Left renal pelvis (tissue), 4 donors: ENCODE data around the gene PHC2. TPM values are rescaled to one million over a fixed set of nuclear protein-coding genes. Genes with fewer than 3 reads are reported as not detected.
"Not testable (repeated sequence)": the region's sequence is repeated elsewhere in the genome, so short reads cannot be mapped to it uniquely, and the experiment has no call there.

Experiments
- DNase-seq, 4 donors: peaks; one replicate each; pipeline ENCODE4 v3.0.0-alpha.2; 2013; ENCODE audit warnings: low read depth in 4 of 4, low spot score in 3 of 4
- polyA plus RNA-seq, 4 donors: library from polyadenylated mRNA; unstranded; fragments of 120-200 nt; gene quantifications; one replicate each; pipeline ENCODE4 v1.2.1, GENCODE V29; 2013; ENCODE audit not compliant: insufficient read length in 4 of 4

The PHC2 gene
- polyA plus RNA-seq, 4 donors, result 96.3 to 115 (median 102) TPM

DNA sequence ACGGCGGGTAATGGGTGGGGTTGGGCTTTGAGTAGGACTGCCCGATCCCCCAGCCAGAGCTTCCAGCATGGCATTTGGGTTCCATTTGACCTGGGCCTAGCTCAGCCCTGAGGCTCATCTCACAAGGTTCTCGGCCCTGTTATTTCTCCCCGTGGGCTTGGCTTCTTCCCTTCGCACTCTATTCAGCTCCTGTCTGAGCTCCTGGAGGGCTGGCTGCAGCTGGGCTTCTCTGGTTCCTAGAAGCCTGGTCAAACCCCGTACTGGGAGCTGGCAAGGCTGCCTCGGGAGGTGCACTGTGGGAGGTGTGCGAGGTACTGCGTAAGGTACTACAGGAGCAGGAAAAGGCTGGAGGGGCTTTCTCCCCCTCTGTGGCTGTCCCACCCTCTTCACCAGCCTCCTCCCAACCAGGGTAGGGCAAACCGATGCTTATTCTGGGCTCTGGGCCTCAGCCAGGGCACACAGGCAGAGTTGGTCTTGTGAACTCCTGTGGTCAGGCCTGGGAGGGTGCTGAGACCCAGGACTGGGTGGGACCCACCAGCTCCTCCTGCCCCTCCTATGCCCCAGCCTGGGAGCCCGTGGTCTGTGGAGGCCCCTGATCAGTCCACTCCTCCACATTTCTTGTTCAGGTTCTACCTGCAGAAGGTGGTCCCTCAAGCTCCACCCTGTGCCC, 110.8 kb downstream of the PHC2 start:
- no peak for DNase-seq

GRCh38 chr1:33319186-33319948, 111.5 kb downstream of the PHC2 start:
- DNase-seq, result no peak

GRCh38 chr1:33317946-33318345, 112.9 kb downstream of the PHC2 start:
- DNase-seq, result no peak

- no peak for DNase-seq
Observed at GRCh38 chr1:33317354-33317753, 113.5 kb downstream of the PHC2 start.

- DNase-seq, result no peak
Observed at GRCh38 chr1:33316601-33317000, 114.3 kb downstream of the PHC2 start.

- DNase-seq, result no peak
Observed at GRCh38 chr1:33314416-33314815, 116.5 kb downstream of the PHC2 start.

DNA sequence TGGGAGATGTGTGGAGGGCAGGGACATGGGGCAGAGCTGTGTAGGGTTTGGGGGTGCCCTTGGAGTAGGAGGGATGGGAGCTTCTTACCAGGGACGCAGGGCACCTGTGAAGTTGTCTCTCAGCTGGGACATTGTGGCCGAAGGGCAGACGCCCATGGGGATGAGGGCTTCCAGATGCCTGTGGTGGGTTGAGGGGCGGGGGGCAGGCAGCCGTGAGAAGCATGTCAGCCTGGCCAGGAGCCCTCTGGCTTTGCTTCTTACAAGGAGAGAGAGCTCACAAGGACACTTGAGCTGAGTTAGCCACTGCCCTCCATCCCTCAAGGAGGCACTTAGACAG, 118.5 kb downstream of the PHC2 start:
- DNase-seq, result no peak

DNA sequence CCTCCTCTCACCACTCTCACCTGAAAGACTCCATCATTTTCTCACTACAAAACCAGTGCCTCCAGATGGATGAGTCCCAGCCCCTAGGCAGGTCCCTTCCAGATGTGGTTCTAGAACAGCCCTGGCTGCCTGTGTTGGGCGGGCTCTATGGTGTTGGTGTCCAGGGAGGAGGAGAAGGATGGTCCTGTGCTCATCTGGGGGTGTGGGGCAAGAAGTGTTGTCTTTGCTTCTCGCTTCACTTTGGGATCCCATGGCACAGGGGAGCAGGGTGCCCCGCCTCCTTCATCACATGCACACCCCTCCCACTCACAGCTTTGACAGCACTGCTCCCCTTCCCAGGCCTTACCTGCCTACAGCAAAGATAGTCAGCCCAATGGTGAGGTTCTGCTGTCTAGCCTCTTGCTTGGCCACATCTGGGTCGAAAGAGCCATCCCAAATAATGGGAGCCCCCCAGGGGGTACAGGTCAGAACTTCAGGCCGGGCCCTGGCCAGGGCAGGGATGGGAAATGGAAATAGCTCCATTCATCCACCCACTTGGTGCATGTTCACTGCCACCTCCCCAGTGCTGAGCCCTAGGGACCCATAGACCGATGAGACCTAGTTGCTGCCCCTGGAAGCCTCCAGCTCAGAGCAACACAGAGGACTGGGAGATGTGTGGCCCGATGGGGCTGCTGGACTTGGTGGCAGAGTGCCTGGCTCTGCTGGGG, 119.0 kb downstream of the PHC2 start:
- no peak for DNase-seq

DNA sequence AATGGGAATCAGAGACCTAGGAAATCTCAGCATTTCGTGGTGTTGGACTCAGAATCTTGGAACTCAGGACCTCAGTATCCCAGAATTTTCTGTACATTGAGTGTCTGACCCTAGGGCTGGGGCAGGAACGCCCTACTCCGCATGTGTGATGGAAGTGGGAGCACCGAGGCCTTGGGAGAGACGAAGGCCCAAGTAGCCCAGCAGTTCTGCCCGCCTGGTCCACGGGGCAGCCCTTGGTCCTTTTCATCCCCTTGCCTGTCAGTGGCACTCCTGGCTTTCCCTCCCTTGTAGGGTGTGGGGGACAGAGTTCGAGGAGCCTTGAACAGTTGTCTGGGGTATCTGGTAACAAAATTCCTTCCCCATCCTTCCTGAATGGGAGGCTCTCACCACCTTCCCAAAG, 120.2 kb downstream of the PHC2 start:
- no peak for DNase-seq

DNA sequence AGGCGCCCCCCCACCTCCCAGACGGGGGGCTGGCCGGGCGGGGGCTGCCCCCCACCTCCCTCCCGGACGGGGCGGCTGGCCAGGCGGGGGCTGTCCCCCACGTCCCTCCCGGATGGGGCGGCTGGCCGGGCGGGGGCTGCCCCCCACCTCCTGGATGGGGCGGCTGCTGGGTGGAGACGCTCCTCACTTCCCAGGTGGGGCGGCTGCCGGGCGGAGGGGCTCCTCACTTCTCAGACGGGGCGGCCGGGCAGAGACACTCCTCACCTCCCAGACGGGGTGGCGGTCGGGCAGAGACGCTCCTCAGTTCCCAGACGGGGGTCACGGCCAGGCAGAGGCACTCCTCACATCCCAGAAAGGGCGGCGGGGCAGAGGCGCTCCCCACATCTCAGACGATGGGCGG, 121.5 kb downstream of the PHC2 start:
- DNase-seq, result not testable (repeated sequence)

DNA sequence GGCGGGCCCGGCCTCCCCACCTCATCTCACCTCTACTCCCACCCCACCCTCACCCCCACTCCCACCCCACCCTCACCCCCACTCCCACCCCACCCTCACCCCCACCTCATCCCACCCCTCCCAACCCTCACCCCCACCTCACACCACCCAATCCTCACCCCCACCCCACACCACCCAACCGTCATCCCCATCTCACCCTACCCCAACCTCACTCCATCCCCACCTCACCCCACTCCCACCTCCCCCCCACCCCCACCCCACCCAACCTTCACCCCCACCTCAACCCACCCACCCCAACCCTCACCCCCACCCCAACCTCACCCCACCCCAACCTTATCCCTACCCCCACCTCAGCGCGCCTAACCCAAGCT, 123.4 kb downstream of the PHC2 start:
- DNase-seq, result no peak

- no peak for DNase-seq
Observed at GRCh38 chr1:33306653-33307493, 124.0 kb downstream of the PHC2 start.

- no peak for DNase-seq
Observed at GRCh38 chr1:33305816-33306652, 124.9 kb downstream of the PHC2 start.

DNA sequence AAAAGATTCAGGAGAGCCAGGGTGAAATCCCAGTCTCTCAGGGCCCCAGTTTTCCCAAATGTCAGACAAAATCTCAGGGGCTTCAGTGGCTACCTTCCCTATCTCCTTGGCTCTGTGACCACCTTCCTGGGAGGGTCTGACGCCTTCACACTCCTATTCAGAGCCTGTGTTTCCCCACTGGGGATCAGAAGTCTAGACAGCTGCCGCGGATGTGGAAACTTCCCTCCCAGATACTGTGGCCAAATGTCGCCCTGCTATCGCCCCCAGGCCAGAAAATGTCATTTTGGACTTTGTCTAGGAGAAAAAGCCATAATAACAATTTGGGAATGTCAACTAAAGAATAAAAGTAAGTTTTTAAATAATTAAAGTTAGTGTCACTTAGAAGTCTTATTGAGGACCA, 125.9 kb downstream of the PHC2 start:
- DNase-seq, result no peak

- no peak for DNase-seq
Observed at GRCh38 chr1:33302325-33302724, 128.6 kb downstream of the PHC2 start.

GRCh38 chr1:33301273-33301984, 129.5 kb downstream of the PHC2 start:
- no peak for DNase-seq

GRCh38 chr1:33300673-33301072, 130.2 kb downstream of the PHC2 start:
- no peak for DNase-seq

DNA sequence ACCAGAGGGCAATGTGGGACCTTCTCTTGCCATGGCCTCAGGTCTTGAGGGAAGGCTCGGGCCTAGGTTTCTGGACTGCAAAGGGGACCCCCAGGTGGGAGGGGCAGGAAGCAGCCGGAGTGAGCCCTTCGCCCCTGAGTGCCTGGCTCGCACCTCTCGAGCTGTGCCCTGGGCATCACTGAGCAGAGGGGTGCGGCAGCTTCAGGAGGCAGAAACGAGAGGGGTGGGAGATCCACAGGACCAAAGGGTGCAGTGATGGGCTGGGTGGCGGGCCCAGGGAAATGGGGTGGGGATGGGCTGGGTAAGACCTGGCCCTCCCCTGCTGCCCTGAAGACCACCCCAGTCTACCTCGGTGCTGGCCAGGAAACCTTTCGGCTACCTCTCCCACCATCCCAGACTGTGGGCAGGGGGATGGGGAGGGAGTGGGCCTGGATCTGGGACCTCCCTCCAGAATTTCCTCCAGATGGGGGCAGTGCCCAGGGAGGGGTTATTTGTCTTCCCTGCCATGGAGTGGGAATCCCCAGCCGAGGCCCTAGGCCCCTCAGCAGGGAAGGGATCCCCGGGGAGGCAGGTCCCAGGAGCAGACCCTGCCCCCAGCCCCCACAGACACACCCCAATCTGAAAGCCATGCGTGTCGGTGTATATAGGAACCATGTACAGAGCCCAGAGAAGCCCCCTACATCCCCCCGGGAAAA, 131.3 kb downstream of the PHC2 start:
- no peak for DNase-seq
